HG02943 (cell line): ENCODE measurements around the gene FAM9C.
A peak's percentile ranks its signal among the peaks of the same experiment; 100 is the strongest.

ENCODE experiments used
- ATAC-seq: cut with Tn5 transposase; IDR thresholded peaks from one replicate; pipeline ENCODE4 v1.9.1; 2021; ENCODE audit warnings: mild to moderate bottlenecking, low read depth, moderate library complexity; ENCODE audit not compliant: unreplicated experiment

FAM9C gene

DNA sequence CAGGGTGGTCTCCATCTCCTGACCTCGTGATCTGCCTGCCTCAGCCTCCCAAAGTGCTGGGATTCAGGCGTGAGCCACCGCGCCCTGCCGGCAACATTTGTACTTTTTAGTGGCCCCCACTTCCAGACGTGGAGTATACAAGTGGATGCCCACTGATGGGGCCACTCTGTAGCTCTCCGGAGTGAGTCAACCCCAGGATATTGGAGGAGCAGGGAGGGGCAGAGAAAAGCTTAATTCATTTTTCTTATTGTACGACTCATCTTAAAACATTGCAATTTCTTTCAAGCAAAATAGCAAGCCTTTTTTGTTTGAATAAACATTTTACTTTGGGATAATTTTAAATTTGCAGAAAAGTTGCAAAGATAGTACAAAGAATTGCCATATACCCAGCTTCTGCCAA is 34.6 kb downstream of the FAM9C start:
- ATAC-seq = no peak

DNA sequence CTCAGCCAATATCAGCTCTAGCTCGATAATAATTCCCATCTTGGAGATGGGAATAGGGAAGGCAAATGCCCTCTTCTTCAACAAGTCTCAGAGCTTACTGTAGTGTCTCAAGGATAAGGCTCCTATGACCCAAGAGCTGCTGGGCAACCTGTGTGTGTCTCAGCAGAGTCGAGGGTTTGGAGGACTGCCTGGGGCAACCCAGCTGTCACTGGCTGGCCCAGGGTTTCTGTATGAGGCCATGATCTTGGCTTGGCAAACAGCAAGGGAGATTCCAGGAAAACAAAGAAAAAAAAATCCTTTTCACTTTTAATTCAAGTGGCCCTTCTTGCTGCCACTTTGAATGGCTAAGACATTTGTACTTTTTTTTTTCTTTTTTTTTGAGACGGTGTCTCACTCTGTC is 35.1 kb downstream of the FAM9C start:
- ATAC-seq = no peak

GRCh38 chrX:13008851-13009250 is 35.6 kb downstream of the FAM9C start:
- ATAC-seq = no peak

GRCh38 chrX:13008189-13008533 is 36.3 kb downstream of the FAM9C start:
- no peak for ATAC-seq

DNA sequence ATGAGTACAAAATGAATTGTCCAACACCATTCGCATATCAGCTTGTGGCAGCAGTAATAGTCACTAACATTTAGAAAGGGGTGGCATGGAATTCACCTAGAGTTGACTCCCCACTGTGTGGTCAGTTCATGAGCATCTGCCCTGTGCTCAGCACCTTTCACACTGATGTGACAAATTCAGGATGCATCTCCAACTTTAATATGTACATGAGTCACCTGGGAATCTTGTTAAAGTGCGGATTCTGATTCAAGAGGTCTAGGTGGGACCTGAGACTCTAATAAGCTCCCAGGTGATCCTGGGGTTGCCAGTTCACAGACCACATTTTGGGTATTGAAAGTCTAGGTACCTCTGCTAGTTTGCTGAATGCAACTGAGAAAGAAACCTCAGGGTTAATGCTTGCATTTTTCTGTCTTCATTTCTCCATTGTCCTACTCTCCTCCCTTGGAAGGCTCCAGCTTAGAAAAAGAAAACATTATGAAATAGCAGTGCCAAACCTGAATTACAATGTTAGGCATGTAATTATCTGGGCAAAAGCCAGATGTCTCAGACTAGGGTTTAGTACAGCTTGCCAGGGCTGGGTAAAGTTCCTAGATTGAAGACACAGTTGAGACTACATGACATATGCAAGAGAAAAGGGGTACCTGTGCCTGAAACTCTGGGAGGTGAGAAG is 36.8 kb downstream of the FAM9C start:
- ATAC-seq = no peak

GRCh38 chrX:13005661-13006473 is 38.6 kb downstream of the FAM9C start:
- peak; percentile 55 for ATAC-seq

GRCh38 chrX:13001961-13002671 is 42.3 kb downstream of the FAM9C start:
- no peak for ATAC-seq

DNA sequence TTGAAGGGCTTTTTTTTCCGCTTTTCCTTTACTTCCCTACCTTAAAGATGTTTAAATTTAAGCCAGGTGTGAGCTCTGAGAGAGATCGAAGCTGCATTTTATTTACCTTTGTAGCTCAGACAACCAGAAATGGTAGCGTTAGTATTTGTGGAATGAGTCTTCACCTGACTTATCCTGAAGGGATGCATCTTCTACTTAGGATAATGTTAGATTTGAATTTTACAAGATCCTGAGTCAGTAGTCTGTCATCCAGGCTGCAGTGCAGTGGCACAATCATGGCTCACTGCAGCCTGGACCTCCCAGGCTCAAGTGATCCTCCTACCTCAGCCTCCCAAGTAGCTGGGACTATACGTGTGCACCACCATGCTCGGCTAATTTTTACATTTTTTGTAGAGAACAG is 43.3 kb downstream of the FAM9C start:
- no peak for ATAC-seq

GRCh38 chrX:13000301-13000811 is 44.1 kb downstream of the FAM9C start:
- peak; percentile 46 for ATAC-seq

- peak; percentile 47 for ATAC-seq
These were observed 45.0 kb downstream of the FAM9C start for GRCh38 chrX:12999422-12999821.

GRCh38 chrX:12997906-12998687 is 46.3 kb downstream of the FAM9C start:
- ATAC-seq = no peak

GRCh38 chrX:12996934-12997435 is 47.4 kb downstream of the FAM9C start:
- ATAC-seq = no peak

- no peak for ATAC-seq
These were observed 50.1 kb downstream of the FAM9C start for GRCh38 chrX:12994321-12994720.

GRCh38 chrX:12993826-12994225 is 50.6 kb downstream of the FAM9C start:
- no peak for ATAC-seq

DNA sequence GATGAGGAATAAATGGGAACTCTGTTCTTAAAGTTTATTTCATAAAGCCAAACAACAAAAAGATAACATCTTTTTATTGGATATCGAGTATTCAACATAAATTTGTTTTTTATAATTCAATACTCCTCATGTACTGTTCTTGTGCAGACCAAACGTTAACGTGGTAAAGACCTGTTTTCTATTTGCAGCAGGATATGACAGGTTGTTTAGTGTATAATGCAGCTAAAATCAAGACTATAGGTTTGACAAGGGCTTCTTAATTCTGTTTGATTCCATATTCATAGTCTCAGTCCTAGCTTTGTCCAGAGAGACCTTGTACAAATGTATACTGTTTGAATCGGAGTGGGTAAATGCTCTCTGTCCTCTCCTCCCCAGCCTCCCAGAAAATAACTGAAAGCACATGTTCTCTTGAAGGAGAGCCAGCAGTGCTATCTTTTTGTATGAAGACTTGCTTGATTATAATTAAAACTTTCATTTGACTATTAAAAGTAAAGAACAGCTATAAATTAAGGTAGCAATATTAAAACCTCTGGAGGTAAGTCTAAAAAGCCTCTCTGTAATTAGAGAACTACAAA is 51.8 kb downstream of the FAM9C start:
- no peak for ATAC-seq

DNA sequence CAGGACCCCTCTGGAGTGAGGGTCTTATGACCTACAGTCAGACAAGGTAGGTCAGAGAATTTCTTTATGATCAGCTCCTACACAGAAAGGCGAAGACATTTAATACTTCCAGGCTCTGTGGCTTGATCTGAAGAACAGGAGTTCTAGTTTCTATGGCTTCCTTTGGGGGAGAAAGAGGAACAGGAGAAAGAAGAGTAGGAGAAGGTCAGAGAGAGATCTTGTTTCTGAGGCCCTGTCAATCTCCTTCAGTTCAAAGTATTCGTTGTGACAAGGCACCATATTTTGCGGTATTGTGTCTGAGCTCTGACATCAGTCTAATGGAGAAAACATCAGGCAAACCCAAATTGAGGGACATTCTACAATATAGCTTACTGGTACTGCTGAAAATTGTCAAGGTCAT is 52.8 kb downstream of the FAM9C start:
- ATAC-seq = no peak

DNA sequence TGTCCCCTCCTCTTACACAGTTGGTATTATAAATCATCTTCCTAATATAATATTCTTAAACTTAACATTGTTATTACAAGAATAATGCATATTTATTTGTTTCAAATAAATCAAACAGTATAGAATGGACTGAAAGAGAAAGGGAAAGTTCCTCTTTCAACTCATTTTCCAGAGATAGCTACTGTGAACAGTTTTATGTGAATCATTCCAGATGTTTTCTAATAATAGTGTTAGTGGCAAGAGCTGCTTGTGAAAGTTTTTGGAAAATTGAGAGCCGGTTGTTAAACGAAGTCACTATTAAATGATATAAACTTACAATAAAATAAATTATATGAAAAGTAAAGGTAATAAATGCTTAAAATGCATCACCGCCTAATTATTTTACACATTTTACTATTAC is 55.0 kb downstream of the FAM9C start:
- no peak for ATAC-seq

GRCh38 chrX:12988797-12989196 is 55.6 kb downstream of the FAM9C start:
- no peak for ATAC-seq

GRCh38 chrX:12987900-12988594 is 56.4 kb downstream of the FAM9C start:
- ATAC-seq = no peak
